ENCODE measurements around the gene GET4. TPM values are rescaled to one million over a fixed set of nuclear protein-coding genes. Genes with fewer than 3 reads are reported as not detected.

Gene GET4
- polyA plus RNA-seq, 3 donors, result 20.1 to 36.8 (median 25.5) TPM

DNA sequence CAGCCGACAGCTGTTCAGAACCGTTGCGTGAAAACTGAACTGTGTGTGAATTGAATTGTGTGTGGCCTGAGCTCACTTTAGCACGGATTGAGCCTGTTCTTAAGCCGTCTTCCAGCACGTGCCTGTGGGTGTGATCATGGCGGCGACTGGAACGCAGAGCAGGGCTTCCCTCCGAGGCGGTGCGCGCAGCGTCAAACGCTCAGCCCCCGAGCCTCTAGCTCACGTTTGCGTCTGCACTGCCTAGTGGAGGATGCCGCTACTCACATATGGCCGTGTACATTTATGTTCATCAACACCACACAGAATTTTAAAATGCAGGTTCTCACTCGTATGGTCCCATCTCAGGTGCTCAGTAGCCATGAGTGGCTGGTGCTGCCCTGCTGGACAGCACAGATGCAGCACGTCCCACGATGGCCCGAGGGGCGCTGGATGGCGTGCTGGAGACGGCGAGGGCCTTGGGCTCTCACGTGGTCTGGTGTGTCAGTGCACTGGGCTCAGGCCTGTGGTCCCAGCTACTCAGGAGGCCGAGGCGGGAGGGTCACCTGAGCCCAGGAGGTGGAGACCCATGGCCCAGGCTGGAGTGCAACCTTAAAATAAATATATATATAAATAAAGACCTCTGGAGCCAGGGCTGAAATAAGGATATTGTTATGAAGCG, 22.1 kb upstream of the GET4 start:
- no peaks in the 10 kb centered on the region for H4K20me1 ChIP-seq (ENCODE audit: insufficient read depth, low read length)
- H3K4me1 Mint-ChIP-seq, result no peaks in the 10 kb centered on the region
- H3K4me1 ChIP-seq (ENCODE audit: control insufficient read depth in 1 of 2, insufficient read depth in 2 of 2, low read length in 2 of 2), result no peaks in the 10 kb centered on the region
- no peaks in the 10 kb centered on the region for H3K27me3 ChIP-seq (ENCODE audit: control insufficient read depth in 2 of 2, insufficient read depth in 2 of 2, low read length in 2 of 2)
- H3K4me3 ChIP-seq (replicated peaks in 1 of 3; ENCODE audit: low read depth in 2 of 3, low read length in 3 of 3), result no peak overlapping the region
- H3K9me3 Mint-ChIP-seq, result no peaks in the 10 kb centered on the region
- intact Hi-C loops (cut with micrococcal nuclease), result no loop called here
- no peaks in the 10 kb centered on the region for H3K79me2 ChIP-seq (ENCODE audit: insufficient read depth, low read length)
- H3K27ac ChIP-seq (ENCODE audit: low read depth in 1 of 2, low read length in 2 of 2), result no peak overlapping the region
- no peak overlapping the region for H3K4me3 Mint-ChIP-seq
- no peak for DNase-seq
- no peak overlapping the region for H3K9ac ChIP-seq (ENCODE audit: insufficient read depth, low read length, poor library complexity, severe bottlenecking)
- no peak overlapping the region for H2AFZ ChIP-seq (ENCODE audit: insufficient read depth, low read depth, low read length, poor library complexity, severe bottlenecking)
- TF ChIP-seq CTCF (IDR thresholded peaks at IDR 0.05), result no peak
- H3K9me3 ChIP-seq (replicated peaks in 1 of 2; ENCODE audit: control insufficient read depth in 1 of 2, insufficient read depth in 1 of 2, low read length in 2 of 2), result no peaks in the 10 kb centered on the region
- H3K36me3 ChIP-seq (replicated peaks in 1 of 2; ENCODE audit: control insufficient read depth in 1 of 2, insufficient read depth in 2 of 2, low read length in 2 of 2), result peaks cover 74 to 99% of the 10 kb centered on the region in 2 donors
- H3K36me3 Mint-ChIP-seq, result peaks cover 89 to 95% of the 10 kb centered on the region in 2 donors
- 94% methylated on average over 28 of the region's 32 CpGs for WGBS (ENCODE audit: insufficient coverage)
- H3K27ac Mint-ChIP-seq, result no peak overlapping the region
- H3K27me3 Mint-ChIP-seq (ENCODE audit: low read depth in 3 of 3), result peaks cover 0 to 2% (median 0%) of the 10 kb centered on the region in 3 donors
- H3K4me2 ChIP-seq (replicated peaks; ENCODE audit: extremely low read depth, low read length, poor library complexity, severe bottlenecking), result no peak overlapping the region

- H3K4me3 Mint-ChIP-seq, result no peak overlapping the region
- no peak for TF ChIP-seq CTCF (IDR thresholded peaks at IDR 0.05)
- H3K27ac Mint-ChIP-seq, result no peak overlapping the region
- intact Hi-C loops (cut with micrococcal nuclease), result no loop called here
- Histone ChIP-seq H4K20me1 (ENCODE audit: insufficient read depth, low read length) (no peaks in the 10 kb centered on the region), H3K4me2 (replicated peaks; ENCODE audit: extremely low read depth, low read length, poor library complexity, severe bottlenecking) (no peak overlapping the region), H3K79me2 (ENCODE audit: insufficient read depth, low read length) (no peaks in the 10 kb centered on the region), H3K27ac (ENCODE audit: low read depth in 1 of 2, low read length in 2 of 2) (no peak overlapping the region), H3K36me3 (replicated peaks in 1 of 2; ENCODE audit: control insufficient read depth in 1 of 2, insufficient read depth in 2 of 2, low read length in 2 of 2) (peaks cover 76 to 99% of the 10 kb centered on the region in 2 donors), H3K4me3 (replicated peaks in 1 of 3; ENCODE audit: low read depth in 2 of 3, low read length in 3 of 3) (no peak overlapping the region), H3K9ac (ENCODE audit: insufficient read depth, low read length, poor library complexity, severe bottlenecking) (no peak overlapping the region), H3K4me1 (ENCODE audit: control insufficient read depth in 1 of 2, insufficient read depth in 2 of 2, low read length in 2 of 2) (no peaks in the 10 kb centered on the region), H3K27me3 (ENCODE audit: control insufficient read depth in 2 of 2, insufficient read depth in 2 of 2, low read length in 2 of 2) (no peaks in the 10 kb centered on the region), H2AFZ (ENCODE audit: insufficient read depth, low read depth, low read length, poor library complexity, severe bottlenecking) (no peak overlapping the region), H3K9me3 (replicated peaks in 1 of 2; ENCODE audit: control insufficient read depth in 1 of 2, insufficient read depth in 1 of 2, low read length in 2 of 2) (no peaks in the 10 kb centered on the region)
- no peaks in the 10 kb centered on the region for H3K9me3 Mint-ChIP-seq
- H3K27me3 Mint-ChIP-seq (ENCODE audit: low read depth in 3 of 3), result peaks cover 0 to 3% (median 0%) of the 10 kb centered on the region in 3 donors
- 96% methylated on average over 9 of the region's 29 CpGs for WGBS (ENCODE audit: insufficient coverage)
- peaks cover 92 to 97% of the 10 kb centered on the region in 2 donors for H3K36me3 Mint-ChIP-seq
- H3K4me1 Mint-ChIP-seq, result no peaks in the 10 kb centered on the region
- DNase-seq, result no peak
These were observed 20.5 kb upstream of the GET4 start for GRCh38 chr7:855686-856369.
